ENCODE data around the gene SERP2.

The SERP2 gene

GRCh38 chr13:44389876-44390275, 16.3 kb downstream of the SERP2 start:
- no peak for DNase-seq

- no peak for DNase-seq
Measured at GRCh38 chr13:44393391-44393790, 19.8 kb downstream of the SERP2 start.

- DNase-seq: no peak
Measured at GRCh38 chr13:44394658-44395057, 21.0 kb downstream of the SERP2 start.

GRCh38 chr13:44395976-44396694, 22.5 kb downstream of the SERP2 start:
- DNase-seq: no peak

- DNase-seq: no peak
Measured at GRCh38 chr13:44396701-44397580, 23.3 kb downstream of the SERP2 start.

GRCh38 chr13:44397766-44398223, 24.2 kb downstream of the SERP2 start:
- no peak for DNase-seq

- no peak for DNase-seq
Measured at GRCh38 chr13:44398606-44399005, 25.0 kb downstream of the SERP2 start.

GRCh38 chr13:44399074-44399473, 25.4 kb downstream of the SERP2 start:
- DNase-seq: no peak

GRCh38 chr13:44400736-44401135, 27.1 kb downstream of the SERP2 start:
- no peak for DNase-seq

- no peak for DNase-seq
Measured at GRCh38 chr13:44401577-44401976, 28.0 kb downstream of the SERP2 start.

GRCh38 chr13:44402899-44403445, 29.3 kb downstream of the SERP2 start:
- DNase-seq: no peak

GRCh38 chr13:44403461-44404056, 29.9 kb downstream of the SERP2 start:
- no peak for DNase-seq

GRCh38 chr13:44404261-44405132, 30.9 kb downstream of the SERP2 start:
- DNase-seq: no peak

- DNase-seq: no peak
Measured at GRCh38 chr13:44406617-44407016, 33.0 kb downstream of the SERP2 start.

GRCh38 chr13:44407379-44407778, 33.8 kb downstream of the SERP2 start:
- DNase-seq: no peak

GRCh38 chr13:44407891-44408290, 34.3 kb downstream of the SERP2 start:
- DNase-seq: no peak

- DNase-seq: no peak
Measured at GRCh38 chr13:44409595-44409994, 36.0 kb downstream of the SERP2 start.

- no peak for DNase-seq
Measured at GRCh38 chr13:44410328-44410859, 36.8 kb downstream of the SERP2 start.

- no peak for DNase-seq
Measured at GRCh38 chr13:44411841-44412240, 38.2 kb downstream of the SERP2 start.

GRCh38 chr13:44412346-44412935, 38.8 kb downstream of the SERP2 start:
- DNase-seq: no peak

GRCh38 chr13:44413095-44413494, 39.5 kb downstream of the SERP2 start:
- DNase-seq: no peak

- no peak for DNase-seq
Measured at GRCh38 chr13:44414716-44415115, 41.1 kb downstream of the SERP2 start.

Measured in NCI-H1694 (cell line).